HG03060 (cell line): ENCODE measurements around the gene KCNQ1.

Experiments
- ATAC-seq: cut with Tn5 transposase; IDR thresholded peaks from one replicate; pipeline ENCODE4 v1.9.1; 2021; ENCODE audit warnings: low read depth, moderate number of reproducible peaks; ENCODE audit not compliant: unreplicated experiment

The KCNQ1 gene

DNA sequence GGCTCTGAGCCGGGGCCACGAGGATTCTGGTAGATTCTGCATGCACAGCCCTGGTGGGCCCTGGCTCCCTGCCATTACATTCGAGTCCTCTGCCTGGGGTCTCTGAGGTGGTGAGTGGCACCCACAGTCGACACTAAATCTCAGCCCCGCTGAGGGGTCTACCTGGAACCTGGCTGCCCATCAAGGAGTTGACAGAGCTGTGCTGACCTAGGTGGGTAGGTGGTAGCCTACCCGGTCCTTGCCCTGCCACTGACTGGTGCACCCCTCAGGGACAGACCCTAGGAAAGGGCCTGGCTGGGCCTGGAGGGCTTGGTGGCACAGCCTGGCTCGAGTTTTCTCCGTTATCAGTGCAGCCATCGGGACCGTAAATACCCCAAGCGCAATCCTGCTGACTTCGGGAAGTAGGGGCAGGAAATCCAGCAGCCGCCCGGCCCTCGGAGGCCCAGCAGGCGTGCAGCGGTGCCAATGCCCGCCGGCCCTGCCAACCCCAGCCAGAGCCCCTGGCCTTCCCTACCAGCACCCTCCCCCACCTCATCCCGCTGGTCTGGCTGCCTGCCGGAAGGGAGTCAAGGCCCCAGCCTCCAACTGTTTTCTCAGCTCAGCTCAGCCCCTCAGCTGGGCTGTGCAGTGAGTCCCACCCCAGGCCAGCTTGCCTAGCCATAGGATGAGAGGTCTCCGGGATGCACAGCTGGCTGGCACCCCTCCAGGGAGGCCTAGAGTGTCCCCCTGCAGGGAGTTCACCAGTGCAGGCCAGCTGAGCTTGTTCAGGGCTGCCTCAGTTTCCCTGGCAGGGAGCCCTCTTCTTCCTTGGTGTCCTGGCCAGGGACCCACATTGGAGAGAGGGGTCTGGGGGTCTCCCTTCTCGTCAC is 335.4 kb downstream of the KCNQ1 start:
- ATAC-seq = no peak

GRCh38 chr11:2780850-2781407 is 336.1 kb downstream of the KCNQ1 start:
- ATAC-seq = no peak

- no peak for ATAC-seq
Observed at GRCh38 chr11:2781408-2782274, 336.8 kb downstream of the KCNQ1 start.

DNA sequence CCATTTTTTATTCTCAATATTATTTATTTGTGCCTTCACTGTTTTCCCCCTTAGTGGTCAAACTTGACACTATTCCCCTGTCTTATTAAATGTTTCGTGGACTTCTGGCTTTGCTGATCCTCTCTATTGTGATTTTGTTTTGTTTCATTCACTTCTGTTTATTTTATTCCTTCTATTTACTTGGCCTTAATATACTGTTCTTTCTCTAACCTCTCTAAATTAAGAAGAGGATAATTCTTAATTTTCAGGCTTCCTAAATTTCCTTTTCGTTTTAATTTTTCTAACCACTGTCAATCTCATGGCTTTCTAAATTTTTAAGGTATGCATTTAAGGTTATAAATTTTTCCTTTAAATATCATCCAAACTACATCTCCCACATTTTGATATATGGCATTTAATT is 338.0 kb downstream of the KCNQ1 start:
- ATAC-seq = no peak

DNA sequence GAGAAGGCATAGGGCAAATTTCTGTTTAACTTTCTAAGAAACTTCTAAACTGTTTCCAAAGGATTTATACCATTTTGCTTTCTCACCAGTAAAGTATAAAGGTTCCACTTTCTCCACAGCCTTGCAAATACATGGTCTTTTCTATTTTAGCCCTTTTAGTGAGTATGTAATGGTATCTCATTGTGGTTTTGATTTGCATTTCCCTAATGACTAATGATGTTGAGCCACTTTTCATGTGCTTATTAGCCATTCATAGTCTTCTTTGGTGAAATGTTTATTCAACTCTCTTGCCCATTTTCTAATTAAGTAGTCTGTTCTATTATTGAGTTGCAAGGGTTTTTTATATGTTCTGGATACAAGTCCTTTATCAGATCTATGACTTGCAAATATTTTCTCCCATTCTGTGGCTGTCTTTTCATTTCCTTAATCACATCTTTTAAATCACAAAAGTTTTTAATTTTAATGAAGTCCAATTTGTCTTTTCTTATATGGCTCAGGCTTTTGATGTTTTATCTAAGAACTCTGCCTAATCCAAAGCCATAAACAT is 338.8 kb downstream of the KCNQ1 start:
- ATAC-seq = no peak

- no peak for ATAC-seq
Observed at GRCh38 chr11:2787816-2788167, 343.0 kb downstream of the KCNQ1 start.

GRCh38 chr11:2788168-2789071 is 343.6 kb downstream of the KCNQ1 start:
- ATAC-seq = no peak

DNA sequence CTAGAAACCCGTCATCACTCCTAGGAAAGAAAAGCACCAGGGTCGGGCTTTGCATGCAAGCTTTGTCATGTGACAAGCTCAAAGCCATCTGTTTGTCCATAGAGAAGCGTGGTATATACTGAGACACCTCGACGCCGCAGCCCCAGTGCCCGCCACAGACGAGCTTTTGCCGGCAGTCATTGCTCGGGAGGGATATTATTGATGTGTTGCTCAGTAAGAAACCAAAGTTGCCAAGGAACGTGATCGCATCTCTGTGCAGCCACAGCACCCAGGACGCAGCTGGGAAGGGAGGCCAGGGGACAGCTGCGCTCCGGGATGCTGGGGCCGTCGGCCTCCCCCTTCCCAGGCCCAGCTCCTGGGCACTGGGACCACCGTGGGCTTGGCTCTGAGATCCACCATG is 344.5 kb downstream of the KCNQ1 start:
- no peak for ATAC-seq

DNA sequence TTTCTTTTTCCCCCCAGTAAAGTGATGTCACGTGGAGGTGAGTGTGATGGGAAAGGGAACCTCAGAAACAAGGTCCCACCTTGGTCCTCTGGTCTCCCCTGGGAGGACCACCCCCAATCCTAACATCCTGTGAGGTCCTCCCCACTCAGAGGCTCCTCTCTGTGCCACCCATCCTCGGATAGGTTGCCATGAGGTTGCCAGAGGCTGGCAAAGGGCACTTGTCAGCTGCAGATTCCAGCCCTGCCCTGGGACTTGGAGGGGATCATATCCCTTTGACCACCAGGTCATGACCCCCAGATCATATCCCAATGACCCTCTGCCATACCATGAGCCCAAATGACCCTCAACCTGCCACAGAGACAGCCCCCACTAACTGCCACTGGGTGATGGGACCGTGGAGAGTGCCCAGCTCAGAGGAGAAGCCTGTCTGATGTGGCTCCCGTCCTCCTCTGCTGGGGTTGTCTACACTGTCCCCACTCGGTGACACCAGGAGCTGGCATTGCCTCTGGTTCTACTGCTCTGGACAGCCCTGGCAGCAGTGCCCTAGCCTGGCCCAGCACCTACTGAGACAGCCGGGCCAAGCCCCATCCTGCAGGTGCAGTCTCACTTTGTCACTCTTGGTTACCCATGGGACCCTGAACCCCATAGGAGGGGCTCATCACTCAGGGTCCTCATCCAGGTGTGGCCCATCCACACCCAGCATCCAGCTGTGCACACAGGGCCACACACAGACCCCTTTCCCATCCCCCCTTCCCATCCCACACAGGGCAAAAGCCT is 345.2 kb downstream of the KCNQ1 start:
- ATAC-seq = no peak

GRCh38 chr11:2790568-2790921 is 345.7 kb downstream of the KCNQ1 start:
- no peak for ATAC-seq

DNA sequence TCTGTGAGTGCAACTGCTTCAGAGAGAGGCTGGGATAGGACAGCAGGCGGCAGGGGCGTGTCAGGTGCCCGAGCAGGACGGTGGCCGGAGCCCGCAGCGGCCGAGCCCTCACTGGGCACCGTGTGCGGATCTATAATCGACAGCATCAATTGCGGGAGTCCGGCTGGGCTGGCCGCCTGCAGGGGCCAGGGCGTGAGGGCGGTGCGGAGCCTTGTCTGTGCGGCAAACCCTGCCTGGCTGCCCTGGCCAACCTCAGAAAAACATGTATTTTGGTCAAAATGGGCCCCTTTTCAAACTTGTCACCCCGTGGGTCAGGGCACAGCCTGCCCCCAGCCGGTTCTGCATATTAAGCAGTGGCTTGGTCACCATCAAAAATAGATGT is 346.3 kb downstream of the KCNQ1 start:
- ATAC-seq = no peak

DNA sequence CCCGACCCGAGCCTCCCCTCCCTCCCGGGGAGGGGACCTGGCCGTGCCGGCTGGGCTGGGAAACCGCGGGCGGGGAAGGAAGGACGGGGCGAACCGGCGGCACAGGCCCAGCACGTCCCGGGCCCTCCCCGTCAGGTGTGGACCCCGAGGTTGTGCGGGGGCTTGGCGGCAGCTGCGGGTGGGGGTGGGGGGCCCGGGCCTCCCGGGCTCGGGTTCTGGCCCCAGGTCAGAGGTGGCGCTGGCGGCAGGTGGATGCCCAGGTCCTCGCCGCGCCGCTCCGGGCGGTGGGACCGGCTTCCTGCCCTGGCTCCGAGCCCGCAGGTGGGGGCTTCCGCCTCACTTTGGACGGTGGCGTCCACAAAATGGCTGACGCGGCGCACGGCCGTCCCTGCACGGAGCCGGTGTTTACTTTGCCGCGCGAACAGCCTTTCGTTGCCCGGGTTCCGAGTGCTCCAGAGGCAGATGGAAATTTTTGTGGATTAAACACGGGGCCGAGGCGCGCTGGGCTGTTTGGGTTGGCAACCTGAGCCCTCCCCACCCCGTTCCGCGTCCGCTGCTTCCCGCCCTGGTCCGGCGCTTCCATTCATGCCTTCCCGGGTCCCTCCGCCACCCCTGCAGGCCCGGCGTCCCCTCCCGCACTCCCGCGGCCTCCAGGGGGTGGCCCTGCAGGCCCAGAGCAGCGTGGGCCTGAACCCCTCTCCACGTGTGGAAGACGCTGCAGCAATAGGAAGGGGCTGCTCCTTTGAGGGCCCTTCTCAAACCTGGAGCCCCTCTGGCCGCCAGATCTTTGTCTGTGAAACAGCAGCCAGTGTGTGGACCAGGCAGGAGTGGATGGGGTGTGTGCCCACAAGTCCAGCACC is 346.9 kb downstream of the KCNQ1 start:
- no peak for ATAC-seq

DNA sequence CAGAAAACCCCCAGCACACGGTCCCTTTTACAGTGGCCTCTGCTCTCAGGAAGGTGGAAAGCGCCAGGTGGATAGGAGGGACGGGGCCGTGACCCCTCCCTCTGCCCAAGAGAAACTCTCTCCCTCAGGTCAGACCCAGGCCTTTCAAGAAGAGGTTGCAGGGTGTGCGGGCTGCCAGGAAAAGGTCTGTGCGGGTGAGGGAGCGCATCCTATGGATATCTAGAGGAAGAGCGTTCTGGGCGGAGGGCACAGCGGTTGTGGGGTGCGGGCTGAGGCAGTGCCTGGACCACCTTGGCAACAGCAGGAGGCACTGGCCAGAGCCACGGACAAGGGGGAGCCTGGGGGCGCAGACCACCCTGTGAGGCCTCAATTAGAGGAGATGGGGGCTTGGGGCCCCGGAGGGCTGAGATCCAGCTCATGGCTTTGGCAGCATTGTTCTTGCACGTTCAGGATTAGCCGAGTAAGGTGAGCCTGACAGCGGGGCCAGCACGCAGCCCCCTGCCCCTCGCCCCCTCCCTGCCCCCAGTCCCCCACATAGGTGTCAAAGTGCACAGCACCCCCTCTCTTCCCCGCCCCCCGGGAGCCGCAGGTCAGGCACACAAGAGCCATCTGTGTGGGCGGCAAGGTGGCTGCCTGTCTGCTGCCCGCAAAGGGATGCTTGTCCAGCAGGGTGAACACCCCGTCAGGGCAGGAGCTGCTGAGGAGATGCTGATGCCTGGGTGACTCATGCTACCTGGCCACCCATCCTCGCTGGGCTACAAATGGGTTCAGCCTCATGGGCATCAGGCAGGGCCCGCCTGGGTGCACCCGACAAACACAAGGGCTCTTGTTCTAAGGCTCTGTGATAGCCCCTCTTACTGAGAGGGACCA is 347.8 kb downstream of the KCNQ1 start:
- no peak for ATAC-seq

DNA sequence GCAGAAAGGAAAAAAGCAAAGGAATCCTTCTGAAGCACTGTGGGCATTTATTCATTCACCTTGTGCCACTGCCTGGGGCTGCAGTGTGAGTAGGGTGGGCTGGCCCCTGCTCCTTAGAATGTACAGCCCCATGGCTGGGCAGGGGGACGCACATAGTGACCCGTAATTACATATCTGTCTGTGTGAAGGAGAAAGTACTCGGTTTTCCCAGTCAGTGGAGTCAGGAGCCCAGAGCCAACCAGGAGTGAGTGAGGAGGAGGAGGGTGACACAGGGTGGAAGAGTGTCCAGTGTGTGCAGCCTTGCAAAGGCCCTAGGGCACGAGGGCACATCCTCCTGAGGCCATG is 348.9 kb downstream of the KCNQ1 start:
- no peak for ATAC-seq

- no peak for ATAC-seq
Observed at GRCh38 chr11:2794046-2794967, 349.5 kb downstream of the KCNQ1 start.

- ATAC-seq = no peak
Observed at GRCh38 chr11:2794968-2795322, 350.1 kb downstream of the KCNQ1 start.

DNA sequence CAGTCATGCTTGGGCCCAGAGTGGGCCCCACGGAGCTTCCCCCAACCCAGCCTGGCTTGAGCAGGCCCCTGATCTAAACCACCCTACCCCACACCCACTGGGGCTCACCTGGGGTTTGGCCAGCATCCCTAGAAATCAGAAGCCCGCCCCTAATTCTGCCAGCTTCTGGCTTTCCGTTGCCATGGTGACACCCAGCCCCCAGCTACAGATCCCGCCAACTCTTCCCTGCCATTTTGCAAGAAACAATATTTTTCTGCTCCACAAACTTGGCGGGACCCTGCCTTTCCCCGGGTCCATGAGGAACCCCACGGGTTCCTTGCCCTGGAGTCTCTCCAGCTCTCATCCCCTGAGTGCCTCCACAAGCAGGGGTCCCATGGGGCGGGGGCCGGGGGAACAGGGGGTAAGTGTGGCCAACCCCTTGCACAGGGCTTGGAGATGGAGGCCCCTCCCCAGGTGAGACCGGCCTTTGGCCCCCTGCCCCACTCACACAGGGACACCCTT is 350.7 kb downstream of the KCNQ1 start:
- no peak for ATAC-seq
